AG04450 (cell line): ENCODE data around the gene PDE5A. TPM values are rescaled to one million over a fixed set of nuclear protein-coding genes. Genes with fewer than 3 reads are reported as not detected.

Source experiments
- CTCF ChIA-PET: fragments of 300-600, 350-600 bp; formaldehyde crosslinking; extraction: SDS; loops from one replicate; lab custom pipeline; 2022; ENCODE audit warnings: antibody characterized with exemption, inconsistent platforms; lab: Charles Lee
- POLR2A ChIA-PET: fragments of 350-600 bp; formaldehyde crosslinking; extraction: SDS; loops from one replicate; lab custom pipeline; 2021; ENCODE audit warnings: antibody characterized with exemption, inconsistent platforms; lab: Yijun Ruan, JAX
- DNase-seq: peaks from one replicate; pipeline ENCODE4 v3.0.0-alpha.2; 2011; ENCODE audit warnings: low read depth, low spot score
- H3K27ac ChIP-seq: one replicate; pipeline ENCODE4 v1.5.1; 2012; ENCODE audit warnings: low read depth, low read length, control low read depth
- H3K27me3 ChIP-seq: one replicate; pipeline ENCODE4 v1.6.0; 2012; ENCODE audit warnings: low read length; ENCODE audit not compliant: control insufficient read depth, insufficient read depth
- H3K4me3 ChIP-seq: 2 replicates; pipeline ENCODE4 v1.5.1; 2011; ENCODE audit warnings: mild to moderate bottlenecking, low read depth, low read length, control low read depth
- H3K9me3 ChIP-seq: 2 replicates; pipeline ENCODE4 v1.5.1; 2012; ENCODE audit warnings: low read length; ENCODE audit not compliant: control insufficient read depth, insufficient read depth
- polyA plus RNA-seq: library from polyadenylated mRNA; depleted of rRNA; stranded (reverse); fragments of >200 nt; gene quantifications from 2 replicates; pipeline ENCODE4 v1.2.3, GENCODE V29; 2011
- TF ChIP-seq, protein P1 (sequence below): IDR thresholded peaks from 2 replicates; pipeline ENCODE4 v1.5.1; 2011; ENCODE audit warnings: low read depth, low read length, control low read depth, inconsistent platforms

PDE5A gene
- polyA plus RNA-seq, 1 experiment, result 489 TPM

DNA sequence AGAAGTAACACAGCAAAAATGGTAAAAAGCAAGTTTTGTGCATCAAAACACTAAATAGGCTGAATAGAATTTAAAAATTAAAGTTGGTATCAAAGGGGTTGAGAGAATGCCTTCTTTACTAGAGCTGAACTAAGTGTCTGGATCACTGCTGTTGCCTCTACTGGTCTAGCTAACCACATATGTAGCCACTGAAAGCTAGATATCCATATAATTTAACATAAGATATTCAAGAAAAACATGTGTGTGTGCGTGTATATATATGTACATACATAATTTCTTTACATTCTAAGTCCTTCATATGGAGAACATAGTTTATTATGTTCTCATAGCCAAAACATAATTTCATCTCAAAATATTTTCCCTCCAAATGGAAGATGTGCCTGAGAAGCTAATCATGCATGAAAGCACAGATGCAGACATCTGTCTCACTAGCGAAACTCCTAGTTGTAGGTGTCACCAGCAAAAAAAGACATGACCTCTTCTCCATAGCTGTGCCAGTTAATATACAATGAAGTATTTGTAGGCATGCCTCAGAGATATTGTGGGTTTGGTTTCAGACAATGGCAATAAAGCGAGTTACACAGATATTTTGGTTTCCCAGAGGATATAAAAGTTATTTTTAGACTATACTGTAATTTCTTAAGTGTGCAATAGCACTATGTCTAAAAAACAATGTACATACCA, 47.3 kb downstream of the PDE5A start:
- TF ChIP-seq, protein P1, sequence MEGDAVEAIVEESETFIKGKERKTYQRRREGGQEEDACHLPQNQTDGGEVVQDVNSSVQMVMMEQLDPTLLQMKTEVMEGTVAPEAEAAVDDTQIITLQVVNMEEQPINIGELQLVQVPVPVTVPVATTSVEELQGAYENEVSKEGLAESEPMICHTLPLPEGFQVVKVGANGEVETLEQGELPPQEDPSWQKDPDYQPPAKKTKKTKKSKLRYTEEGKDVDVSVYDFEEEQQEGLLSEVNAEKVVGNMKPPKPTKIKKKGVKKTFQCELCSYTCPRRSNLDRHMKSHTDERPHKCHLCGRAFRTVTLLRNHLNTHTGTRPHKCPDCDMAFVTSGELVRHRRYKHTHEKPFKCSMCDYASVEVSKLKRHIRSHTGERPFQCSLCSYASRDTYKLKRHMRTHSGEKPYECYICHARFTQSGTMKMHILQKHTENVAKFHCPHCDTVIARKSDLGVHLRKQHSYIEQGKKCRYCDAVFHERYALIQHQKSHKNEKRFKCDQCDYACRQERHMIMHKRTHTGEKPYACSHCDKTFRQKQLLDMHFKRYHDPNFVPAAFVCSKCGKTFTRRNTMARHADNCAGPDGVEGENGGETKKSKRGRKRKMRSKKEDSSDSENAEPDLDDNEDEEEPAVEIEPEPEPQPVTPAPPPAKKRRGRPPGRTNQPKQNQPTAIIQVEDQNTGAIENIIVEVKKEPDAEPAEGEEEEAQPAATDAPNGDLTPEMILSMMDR, result no peak
- CTCF ChIA-PET, result interaction anchor here (0.7 kb wide), 1 partner anchor 22 kb away, joined by 3 read pairs; no protein-coding TSS in a partner anchor

DNA sequence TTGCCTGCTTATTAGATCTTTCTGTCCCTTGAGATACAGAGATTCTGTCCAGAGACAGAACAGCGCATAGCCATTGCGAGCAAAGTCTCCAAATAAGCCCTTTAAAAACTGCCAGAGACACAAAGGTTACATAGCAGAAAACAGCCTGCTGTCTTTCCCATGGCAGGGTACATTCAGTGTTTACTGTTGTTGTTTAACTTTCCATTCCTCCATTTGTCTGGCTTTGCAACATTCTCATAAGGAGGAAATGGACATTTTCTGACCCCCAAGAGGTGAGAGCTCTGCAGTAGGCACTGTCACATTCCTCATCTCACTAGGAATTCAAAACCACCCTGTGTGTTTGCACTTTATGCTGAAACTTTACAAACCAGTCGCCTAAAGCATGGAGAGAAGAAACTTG, 48.3 kb downstream of the PDE5A start:
- no peak for DNase-seq
- Histone ChIP-seq H3K27me3 (no peaks in the 10 kb centered on the region), H3K4me3 (no peak overlapping the region), H3K27ac (no peak overlapping the region), H3K9me3 (no peaks in the 10 kb centered on the region)
- POLR2A ChIA-PET, result no interaction called here
- CTCF ChIA-PET, result no interaction called here
- TF ChIP-seq, protein P1, result no peak

More for the DNA sequence above, 47.3 kb downstream of the PDE5A start:
- POLR2A ChIA-PET, result interaction anchor here (0.6 kb wide), 1 partner anchor 56 kb away, joined by 3 read pairs; no protein-coding TSS in a partner anchor
- Histone ChIP-seq H3K27me3 (no peaks in the 10 kb centered on the region), H3K4me3 (no peak overlapping the region), H3K27ac (no peak overlapping the region), H3K9me3 (no peaks in the 10 kb centered on the region)
- DNase-seq, result no peak

DNA sequence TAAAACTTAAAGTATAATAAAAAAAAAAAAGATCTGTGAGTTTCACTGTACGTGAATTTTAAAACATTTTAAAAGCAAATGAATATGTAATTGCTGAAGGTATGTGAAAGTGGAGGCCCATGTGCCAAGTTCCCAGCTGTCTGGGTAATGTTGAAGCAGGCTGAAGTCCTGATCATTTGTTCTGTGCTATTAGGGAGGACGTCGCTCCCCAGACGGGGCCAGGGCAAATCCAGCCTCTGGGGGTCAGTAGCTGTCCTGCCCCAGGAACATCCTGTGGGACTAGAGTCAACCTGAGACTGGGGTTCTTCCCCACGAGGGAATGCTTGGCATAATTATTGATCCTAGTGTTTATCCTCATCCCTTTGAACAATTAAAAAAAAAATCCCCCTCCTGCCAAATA, 48.8 kb downstream of the PDE5A start:
- Histone ChIP-seq H3K27me3 (no peaks in the 10 kb centered on the region), H3K9me3 (no peaks in the 10 kb centered on the region), H3K4me3 (no peak overlapping the region), H3K27ac (no peak overlapping the region)
- no peak for DNase-seq
- ChIA-PET POLR2A (no interaction called here), CTCF (no interaction called here)
- TF ChIP-seq, protein P1, result no peak

DNA sequence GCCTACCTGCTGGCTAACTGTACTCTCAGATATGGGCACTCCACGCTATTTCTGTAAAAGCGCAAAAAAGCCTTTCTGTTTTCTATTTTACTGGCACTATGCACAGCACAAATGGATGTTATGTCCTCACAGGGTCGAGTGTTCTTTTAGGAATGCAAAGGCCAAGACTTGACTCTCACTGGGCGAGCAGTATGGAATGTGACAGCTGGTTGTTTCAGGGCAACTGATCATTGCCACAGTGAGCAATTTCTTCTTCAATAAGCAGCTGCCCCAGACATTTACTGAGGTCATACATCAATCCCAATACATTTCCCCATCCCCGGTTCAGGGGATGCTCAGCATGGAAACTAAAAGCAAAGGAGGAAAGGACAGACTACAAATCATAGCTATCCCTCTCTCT, 58.2 kb downstream of the PDE5A start:
- no peaks in the 10 kb centered on the region for H3K9me3 ChIP-seq
- peak; percentile 34 for DNase-seq
- ChIA-PET CTCF (interaction anchor here (1.1 kb wide), 1 partner anchor 12 kb away, joined by 8 read pairs; no protein-coding TSS in a partner anchor), POLR2A (interaction anchor here (0.9 to 1.2 kb wide), 2 partner anchors 54 to 57 kb away, joined by 3 read pairs; no protein-coding TSS in a partner anchor)
- H3K27ac ChIP-seq, result peak overlapping the region; percentile 53
- no peaks in the 10 kb centered on the region for H3K27me3 ChIP-seq
- TF ChIP-seq, protein P1, result no peak
- no peak overlapping the region for H3K4me3 ChIP-seq

DNA sequence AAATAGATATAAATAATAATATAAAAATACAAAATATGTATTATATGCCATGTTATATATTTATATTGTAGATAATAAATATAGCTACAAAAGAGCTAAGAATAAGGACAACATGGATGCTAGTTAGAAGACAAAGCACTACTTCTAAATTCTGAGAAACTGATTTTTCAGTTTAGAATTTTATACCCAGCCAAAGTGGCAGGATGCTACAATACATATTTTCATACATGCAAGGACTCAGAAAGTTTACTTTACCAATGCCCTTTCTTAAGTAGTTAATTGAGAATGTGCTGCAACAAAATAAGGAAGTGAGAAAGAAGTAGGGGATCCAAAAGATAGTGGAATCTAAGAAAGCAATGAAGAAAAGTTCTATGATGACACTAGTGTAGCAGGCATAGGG, 64.5 kb downstream of the PDE5A start:
- ChIA-PET CTCF (no interaction called here), POLR2A (no interaction called here)
- Histone ChIP-seq H3K27ac (no peak overlapping the region), H3K9me3 (no peaks in the 10 kb centered on the region), H3K27me3 (no peaks in the 10 kb centered on the region), H3K4me3 (no peak overlapping the region)
- no peak for DNase-seq
- TF ChIP-seq, protein P1, result no peak
